ENCODE measurements around the gene C8G. TPM values are rescaled to one million over a fixed set of nuclear protein-coding genes. Genes with fewer than 3 reads are reported as not detected.

The C8G gene
- total and polyA plus RNA-seq, 9 of the 15 experiments (the other 6 are each of a cell fraction or from before 2014, with no cell fraction given): 0.35 to 5.9 (median 2.7) TPM; not detected in 2

- TF ChIP-seq, protein P1, sequence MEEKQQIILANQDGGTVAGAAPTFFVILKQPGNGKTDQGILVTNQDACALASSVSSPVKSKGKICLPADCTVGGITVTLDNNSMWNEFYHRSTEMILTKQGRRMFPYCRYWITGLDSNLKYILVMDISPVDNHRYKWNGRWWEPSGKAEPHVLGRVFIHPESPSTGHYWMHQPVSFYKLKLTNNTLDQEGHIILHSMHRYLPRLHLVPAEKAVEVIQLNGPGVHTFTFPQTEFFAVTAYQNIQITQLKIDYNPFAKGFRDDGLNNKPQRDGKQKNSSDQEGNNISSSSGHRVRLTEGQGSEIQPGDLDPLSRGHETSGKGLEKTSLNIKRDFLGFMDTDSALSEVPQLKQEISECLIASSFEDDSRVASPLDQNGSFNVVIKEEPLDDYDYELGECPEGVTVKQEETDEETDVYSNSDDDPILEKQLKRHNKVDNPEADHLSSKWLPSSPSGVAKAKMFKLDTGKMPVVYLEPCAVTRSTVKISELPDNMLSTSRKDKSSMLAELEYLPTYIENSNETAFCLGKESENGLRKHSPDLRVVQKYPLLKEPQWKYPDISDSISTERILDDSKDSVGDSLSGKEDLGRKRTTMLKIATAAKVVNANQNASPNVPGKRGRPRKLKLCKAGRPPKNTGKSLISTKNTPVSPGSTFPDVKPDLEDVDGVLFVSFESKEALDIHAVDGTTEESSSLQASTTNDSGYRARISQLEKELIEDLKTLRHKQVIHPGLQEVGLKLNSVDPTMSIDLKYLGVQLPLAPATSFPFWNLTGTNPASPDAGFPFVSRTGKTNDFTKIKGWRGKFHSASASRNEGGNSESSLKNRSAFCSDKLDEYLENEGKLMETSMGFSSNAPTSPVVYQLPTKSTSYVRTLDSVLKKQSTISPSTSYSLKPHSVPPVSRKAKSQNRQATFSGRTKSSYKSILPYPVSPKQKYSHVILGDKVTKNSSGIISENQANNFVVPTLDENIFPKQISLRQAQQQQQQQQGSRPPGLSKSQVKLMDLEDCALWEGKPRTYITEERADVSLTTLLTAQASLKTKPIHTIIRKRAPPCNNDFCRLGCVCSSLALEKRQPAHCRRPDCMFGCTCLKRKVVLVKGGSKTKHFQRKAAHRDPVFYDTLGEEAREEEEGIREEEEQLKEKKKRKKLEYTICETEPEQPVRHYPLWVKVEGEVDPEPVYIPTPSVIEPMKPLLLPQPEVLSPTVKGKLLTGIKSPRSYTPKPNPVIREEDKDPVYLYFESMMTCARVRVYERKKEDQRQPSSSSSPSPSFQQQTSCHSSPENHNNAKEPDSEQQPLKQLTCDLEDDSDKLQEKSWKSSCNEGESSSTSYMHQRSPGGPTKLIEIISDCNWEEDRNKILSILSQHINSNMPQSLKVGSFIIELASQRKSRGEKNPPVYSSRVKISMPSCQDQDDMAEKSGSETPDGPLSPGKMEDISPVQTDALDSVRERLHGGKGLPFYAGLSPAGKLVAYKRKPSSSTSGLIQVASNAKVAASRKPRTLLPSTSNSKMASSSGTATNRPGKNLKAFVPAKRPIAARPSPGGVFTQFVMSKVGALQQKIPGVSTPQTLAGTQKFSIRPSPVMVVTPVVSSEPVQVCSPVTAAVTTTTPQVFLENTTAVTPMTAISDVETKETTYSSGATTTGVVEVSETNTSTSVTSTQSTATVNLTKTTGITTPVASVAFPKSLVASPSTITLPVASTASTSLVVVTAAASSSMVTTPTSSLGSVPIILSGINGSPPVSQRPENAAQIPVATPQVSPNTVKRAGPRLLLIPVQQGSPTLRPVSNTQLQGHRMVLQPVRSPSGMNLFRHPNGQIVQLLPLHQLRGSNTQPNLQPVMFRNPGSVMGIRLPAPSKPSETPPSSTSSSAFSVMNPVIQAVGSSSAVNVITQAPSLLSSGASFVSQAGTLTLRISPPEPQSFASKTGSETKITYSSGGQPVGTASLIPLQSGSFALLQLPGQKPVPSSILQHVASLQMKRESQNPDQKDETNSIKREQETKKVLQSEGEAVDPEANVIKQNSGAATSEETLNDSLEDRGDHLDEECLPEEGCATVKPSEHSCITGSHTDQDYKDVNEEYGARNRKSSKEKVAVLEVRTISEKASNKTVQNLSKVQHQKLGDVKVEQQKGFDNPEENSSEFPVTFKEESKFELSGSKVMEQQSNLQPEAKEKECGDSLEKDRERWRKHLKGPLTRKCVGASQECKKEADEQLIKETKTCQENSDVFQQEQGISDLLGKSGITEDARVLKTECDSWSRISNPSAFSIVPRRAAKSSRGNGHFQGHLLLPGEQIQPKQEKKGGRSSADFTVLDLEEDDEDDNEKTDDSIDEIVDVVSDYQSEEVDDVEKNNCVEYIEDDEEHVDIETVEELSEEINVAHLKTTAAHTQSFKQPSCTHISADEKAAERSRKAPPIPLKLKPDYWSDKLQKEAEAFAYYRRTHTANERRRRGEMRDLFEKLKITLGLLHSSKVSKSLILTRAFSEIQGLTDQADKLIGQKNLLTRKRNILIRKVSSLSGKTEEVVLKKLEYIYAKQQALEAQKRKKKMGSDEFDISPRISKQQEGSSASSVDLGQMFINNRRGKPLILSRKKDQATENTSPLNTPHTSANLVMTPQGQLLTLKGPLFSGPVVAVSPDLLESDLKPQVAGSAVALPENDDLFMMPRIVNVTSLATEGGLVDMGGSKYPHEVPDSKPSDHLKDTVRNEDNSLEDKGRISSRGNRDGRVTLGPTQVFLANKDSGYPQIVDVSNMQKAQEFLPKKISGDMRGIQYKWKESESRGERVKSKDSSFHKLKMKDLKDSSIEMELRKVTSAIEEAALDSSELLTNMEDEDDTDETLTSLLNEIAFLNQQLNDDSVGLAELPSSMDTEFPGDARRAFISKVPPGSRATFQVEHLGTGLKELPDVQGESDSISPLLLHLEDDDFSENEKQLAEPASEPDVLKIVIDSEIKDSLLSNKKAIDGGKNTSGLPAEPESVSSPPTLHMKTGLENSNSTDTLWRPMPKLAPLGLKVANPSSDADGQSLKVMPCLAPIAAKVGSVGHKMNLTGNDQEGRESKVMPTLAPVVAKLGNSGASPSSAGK (IDR thresholded peaks at IDR 0.05): peak; percentile 76
- TF ChIP-seq MAFK (IDR thresholded peaks at IDR 0.05; ENCODE audit: low read length): 0 out of 2 replicates have a peak, but pooled peaks have one; percentile 26
- no peak for TF ChIP-seq AFF1 (IDR thresholded peaks at IDR 0.05; ENCODE audit: low read depth in 1 of 2, partially characterized antibody in 2 of 2)
- no peak for TF ChIP-seq TFAM (CRISPR knock-in tag; conservative IDR thresholded peaks at IDR 0.05)
- TF ChIP-seq, protein P2, sequence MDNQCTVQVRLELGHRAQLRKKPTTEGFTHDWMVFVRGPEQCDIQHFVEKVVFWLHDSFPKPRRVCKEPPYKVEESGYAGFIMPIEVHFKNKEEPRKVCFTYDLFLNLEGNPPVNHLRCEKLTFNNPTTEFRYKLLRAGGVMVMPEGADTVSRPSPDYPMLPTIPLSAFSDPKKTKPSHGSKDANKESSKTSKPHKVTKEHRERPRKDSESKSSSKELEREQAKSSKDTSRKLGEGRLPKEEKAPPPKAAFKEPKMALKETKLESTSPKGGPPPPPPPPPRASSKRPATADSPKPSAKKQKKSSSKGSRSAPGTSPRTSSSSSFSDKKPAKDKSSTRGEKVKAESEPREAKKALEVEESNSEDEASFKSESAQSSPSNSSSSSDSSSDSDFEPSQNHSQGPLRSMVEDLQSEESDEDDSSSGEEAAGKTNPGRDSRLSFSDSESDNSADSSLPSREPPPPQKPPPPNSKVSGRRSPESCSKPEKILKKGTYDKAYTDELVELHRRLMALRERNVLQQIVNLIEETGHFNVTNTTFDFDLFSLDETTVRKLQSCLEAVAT (IDR thresholded peaks at IDR 0.05): peak in 1 of 2 experiments; percentile 58; a peak in 2 of 4 replicates
- TF ChIP-seq ZNF224 (CRISPR knock-in tag; IDR thresholded peaks at IDR 0.05): no peak
- no peak for TF ChIP-seq RBM14 (IDR thresholded peaks at IDR 0.05; ENCODE audit: borderline replicate concordance, insufficient read depth, low read depth, low read length)
- TF ChIP-seq L3MBTL2 (IDR thresholded peaks at IDR 0.05): peak; percentile 81
- TF ChIP-seq KAT8 (IDR thresholded peaks at IDR 0.05; ENCODE audit: low read depth): no peak
Observed at GRCh38 chr9:136927343-136928271, 17.4 kb upstream of the C8G start (continued).
